ENCODE results near the gene MBNL3. TPM values are rescaled to one million over a fixed set of nuclear protein-coding genes. Genes with fewer than 3 reads are reported as not detected.

The MBNL3 gene
- total RNA-seq, 2 donors from 2014 or later: 36.8 to 40.5 TPM

DNA sequence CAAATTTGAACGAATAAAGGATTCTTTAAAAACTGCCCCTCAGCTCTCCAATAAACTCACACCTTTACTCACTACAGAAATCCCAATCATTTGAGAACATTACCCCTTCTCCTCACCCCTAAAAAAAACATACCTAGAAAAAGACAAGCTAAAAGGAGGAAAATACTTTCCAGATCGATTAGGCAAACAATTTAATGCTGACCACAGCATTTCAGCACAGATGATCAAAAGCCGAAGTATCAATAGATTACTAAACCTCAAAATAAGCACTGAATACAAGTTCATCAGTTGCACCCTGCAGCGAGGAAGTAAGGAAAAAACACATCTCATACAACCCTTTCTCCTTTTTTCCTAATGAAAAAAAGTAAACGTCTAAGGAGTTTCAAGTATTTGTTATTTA lies 65.5 kb downstream of the MBNL3 start:
- Histone ChIP-seq H3K9me3 (no peaks in the 10 kb centered on the region), H3K27ac (no peak overlapping the region), H3K27me3 (no peaks in the 10 kb centered on the region), H3K9ac (ENCODE audit: low read depth in 2 of 2, low read length in 2 of 2) (no peak overlapping the region), H3K4me1 (no peaks in the 10 kb centered on the region), H3K36me3 (no peaks in the 10 kb centered on the region), H3K4me3 (no peak overlapping the region)
- intact Hi-C loops (cut with DNase I): no loop called here
- no peak for DNase-seq
- TF ChIP-seq, protein P1, sequence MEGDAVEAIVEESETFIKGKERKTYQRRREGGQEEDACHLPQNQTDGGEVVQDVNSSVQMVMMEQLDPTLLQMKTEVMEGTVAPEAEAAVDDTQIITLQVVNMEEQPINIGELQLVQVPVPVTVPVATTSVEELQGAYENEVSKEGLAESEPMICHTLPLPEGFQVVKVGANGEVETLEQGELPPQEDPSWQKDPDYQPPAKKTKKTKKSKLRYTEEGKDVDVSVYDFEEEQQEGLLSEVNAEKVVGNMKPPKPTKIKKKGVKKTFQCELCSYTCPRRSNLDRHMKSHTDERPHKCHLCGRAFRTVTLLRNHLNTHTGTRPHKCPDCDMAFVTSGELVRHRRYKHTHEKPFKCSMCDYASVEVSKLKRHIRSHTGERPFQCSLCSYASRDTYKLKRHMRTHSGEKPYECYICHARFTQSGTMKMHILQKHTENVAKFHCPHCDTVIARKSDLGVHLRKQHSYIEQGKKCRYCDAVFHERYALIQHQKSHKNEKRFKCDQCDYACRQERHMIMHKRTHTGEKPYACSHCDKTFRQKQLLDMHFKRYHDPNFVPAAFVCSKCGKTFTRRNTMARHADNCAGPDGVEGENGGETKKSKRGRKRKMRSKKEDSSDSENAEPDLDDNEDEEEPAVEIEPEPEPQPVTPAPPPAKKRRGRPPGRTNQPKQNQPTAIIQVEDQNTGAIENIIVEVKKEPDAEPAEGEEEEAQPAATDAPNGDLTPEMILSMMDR (IDR thresholded peaks at IDR 0.05): no peak

DNA sequence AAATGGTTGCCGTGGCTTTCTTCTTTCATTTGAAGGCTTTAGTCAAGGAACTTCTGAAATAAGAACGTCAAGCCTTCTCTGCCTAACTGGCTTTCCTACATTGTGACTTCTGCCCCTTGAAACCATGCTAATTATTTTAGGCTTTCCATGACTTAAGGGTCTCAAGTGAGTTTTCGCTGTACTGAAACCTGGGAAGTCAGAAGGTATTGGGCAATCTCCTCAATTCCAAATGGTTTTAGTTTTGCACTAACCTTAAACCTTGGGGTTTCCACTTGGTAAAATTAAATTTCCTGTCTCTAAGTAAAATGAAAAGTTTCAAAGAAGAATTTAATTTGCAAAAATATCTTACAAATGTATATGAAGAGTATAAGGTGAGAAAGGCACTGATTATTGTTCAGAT lies 73.8 kb downstream of the MBNL3 start:
- intact Hi-C loops (cut with DNase I): no loop called here
- Histone ChIP-seq H3K27me3 (no peaks in the 10 kb centered on the region), H3K9me3 (no peaks in the 10 kb centered on the region), H3K36me3 (no peaks in the 10 kb centered on the region), H3K4me1 (no peaks in the 10 kb centered on the region), H3K4me3 (no peak overlapping the region), H3K27ac (no peak overlapping the region), H3K9ac (ENCODE audit: low read depth in 2 of 2, low read length in 2 of 2) (no peak overlapping the region)
- TF ChIP-seq, protein P1 (IDR thresholded peaks at IDR 0.05): no peak
- no peak for DNase-seq

DNA sequence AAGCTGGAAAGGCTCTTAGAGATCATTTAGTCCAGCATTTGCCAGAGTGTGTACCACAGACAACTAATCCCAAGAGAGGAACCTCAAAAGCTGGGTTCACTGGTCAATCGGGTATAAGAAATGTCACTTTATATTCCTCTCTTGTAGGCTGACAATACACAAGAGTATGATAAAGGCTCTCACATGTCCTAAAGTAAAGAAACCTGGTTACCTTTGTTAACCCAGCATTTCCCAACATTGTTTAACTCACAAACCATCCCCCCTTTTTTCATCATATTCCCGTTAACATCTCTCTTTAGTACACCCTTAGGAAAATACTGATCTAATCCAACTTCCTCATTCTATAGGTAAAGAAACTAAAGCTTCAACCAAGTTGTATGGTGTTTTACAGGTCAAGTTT lies 74.4 kb downstream of the MBNL3 start:
- TF ChIP-seq, protein P1 (IDR thresholded peaks at IDR 0.05): no peak
- intact Hi-C loops (cut with DNase I): no loop called here
- H3K27me3 ChIP-seq: no peaks in the 10 kb centered on the region
- no peaks in the 10 kb centered on the region for H3K36me3 ChIP-seq
- no peak for DNase-seq
- no peaks in the 10 kb centered on the region for H3K9me3 ChIP-seq
- no peak overlapping the region for H3K27ac ChIP-seq
- no peak overlapping the region for H3K4me3 ChIP-seq
- no peaks in the 10 kb centered on the region for H3K4me1 ChIP-seq
- no peak overlapping the region for H3K9ac ChIP-seq (ENCODE audit: low read depth in 2 of 2, low read length in 2 of 2)

DNA sequence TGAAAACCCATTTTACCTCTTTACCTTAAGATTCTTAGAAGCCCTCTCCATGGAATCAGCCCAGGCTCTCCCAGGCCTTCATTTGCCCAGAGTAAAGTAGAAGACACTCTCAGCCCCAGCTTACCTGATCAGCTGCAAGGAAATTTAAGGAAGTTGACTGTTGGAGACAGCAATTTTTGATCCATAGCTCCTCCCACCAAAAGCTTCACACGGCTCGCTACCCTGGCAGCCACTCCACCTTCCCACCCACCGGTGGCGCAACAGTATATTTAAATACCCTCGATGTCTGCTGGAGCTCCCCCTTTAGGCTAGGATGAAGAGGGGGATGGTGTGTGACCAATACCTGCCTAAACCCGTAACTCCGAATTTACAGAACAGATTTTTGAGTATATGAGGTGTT lies 75.4 kb downstream of the MBNL3 start:
- TF ChIP-seq, protein P1 (IDR thresholded peaks at IDR 0.05): no peak
- no peak overlapping the region for H3K4me3 ChIP-seq
- no peak overlapping the region for H3K27ac ChIP-seq
- intact Hi-C loops (cut with DNase I): no loop called here
- H3K4me1 ChIP-seq: no peaks in the 10 kb centered on the region
- no peaks in the 10 kb centered on the region for H3K9me3 ChIP-seq
- no peaks in the 10 kb centered on the region for H3K27me3 ChIP-seq
- no peak overlapping the region for H3K9ac ChIP-seq (ENCODE audit: low read depth in 2 of 2, low read length in 2 of 2)
- H3K36me3 ChIP-seq: no peaks in the 10 kb centered on the region
- DNase-seq: no peak

DNA sequence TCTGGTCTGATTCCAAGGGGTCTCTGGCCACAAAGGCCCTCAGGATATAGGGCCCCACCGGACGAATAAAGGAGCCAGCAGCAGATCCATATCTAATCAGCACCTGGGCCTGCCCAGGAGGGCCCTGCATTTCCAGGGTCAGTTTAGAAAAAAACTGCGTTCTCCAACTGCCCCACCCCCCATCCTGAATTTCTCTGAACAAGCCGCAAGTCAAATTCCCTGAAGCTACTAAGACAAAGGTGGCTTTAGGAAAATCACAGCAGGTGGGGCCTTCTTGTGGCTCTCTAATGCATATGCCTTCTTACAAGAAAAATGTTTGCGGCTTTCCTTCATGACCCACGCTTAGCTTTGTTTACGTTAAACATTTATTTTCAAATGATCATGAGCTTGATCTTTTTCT lies 76.6 kb downstream of the MBNL3 start:
- Histone ChIP-seq H3K9me3 (no peaks in the 10 kb centered on the region), H3K9ac (ENCODE audit: low read depth in 2 of 2, low read length in 2 of 2) (no peak overlapping the region), H3K27ac (no peak overlapping the region), H3K27me3 (no peaks in the 10 kb centered on the region), H3K36me3 (no peaks in the 10 kb centered on the region), H3K4me3 (no peak overlapping the region), H3K4me1 (no peaks in the 10 kb centered on the region)
- DNase-seq: no peak
- TF ChIP-seq, protein P1 (IDR thresholded peaks at IDR 0.05): no peak
- intact Hi-C loops (cut with DNase I): no loop called here

All from colonic mucosa (tissue), 4 donors.